Liver (tissue), 9 donors: Measurements from ENCODE around the gene DIPK1A. TPM values are rescaled to one million over a fixed set of nuclear protein-coding genes. Genes with fewer than 3 reads are reported as not detected.

Source experiments
- DNase-seq: peaks from one replicate; pipeline ENCODE4 v3.0.0-alpha.2; 2017; ENCODE audit warnings: low spot score
- H3K27ac ChIP-seq, 2 donors: one replicate each; pipeline ENCODE4 v1.7.0; 2013; ENCODE audit warnings: inconsistent platforms in 2 of 2, low read length in 2 of 2, control low read depth in 1 of 2, low read depth in 1 of 2, mild to moderate bottlenecking in 1 of 2
- H3K27me3 ChIP-seq, 4 donors: one replicate each; pipeline versions ENCODE4 v1.6.1 to v1.7.0; 2013; ENCODE audit warnings: low read length in 3 of 4, inconsistent platforms in 1 of 4, mild to moderate bottlenecking in 1 of 4, moderate library complexity in 1 of 4; ENCODE audit not compliant: control insufficient read depth in 4 of 4, insufficient read depth in 4 of 4
- H3K36me3 ChIP-seq, 4 donors: one replicate each; pipeline versions ENCODE4 v1.6.1 to v1.7.0; 2013; ENCODE audit warnings: low read length in 3 of 4, mild to moderate bottlenecking in 3 of 4, low read depth in 1 of 4, moderate library complexity in 1 of 4; ENCODE audit not compliant: control insufficient read depth in 4 of 4, insufficient read depth in 3 of 4
- H3K4me1 ChIP-seq, 4 donors: one replicate each; pipeline versions ENCODE4 v1.6.1 to v1.7.0; 2013; ENCODE audit warnings: low read length in 3 of 4, mild to moderate bottlenecking in 3 of 4, moderate library complexity in 1 of 4; ENCODE audit not compliant: control insufficient read depth in 4 of 4, insufficient read depth in 4 of 4
- H3K4me3 ChIP-seq, 3 donors: one replicate each; pipeline versions ENCODE4 v1.6.1 to v1.7.0; 2013; ENCODE audit warnings: low read length in 3 of 3, control low read depth in 1 of 3, low read depth in 1 of 3, mild to moderate bottlenecking in 1 of 3
- H3K9ac ChIP-seq, 2 donors: one replicate each; pipeline ENCODE4 v1.7.0; 2013; ENCODE audit warnings: low read length in 2 of 2, mild to moderate bottlenecking in 2 of 2, moderate library complexity in 2 of 2, control low read depth in 1 of 2, low read depth in 1 of 2
- H3K9me3 ChIP-seq, 4 donors: one replicate each; pipeline versions ENCODE4 v1.6.1 to v1.7.0; 2013; ENCODE audit warnings: low read length in 3 of 4; ENCODE audit not compliant: control insufficient read depth in 4 of 4
- EGR1 ChIP-seq, 2 donors: IDR thresholded peaks; 2 replicates each; pipeline ENCODE4 v1.6.1; 2016 to 2018; ENCODE audit warnings: antibody characterized with exemption in 2 of 2, low read depth in 2 of 2
- FOXA1 ChIP-seq: IDR thresholded peaks from 2 replicates; pipeline ENCODE4 v1.6.1; 2016; ENCODE audit warnings: antibody characterized with exemption
- GABPA ChIP-seq, 2 donors: IDR thresholded peaks in 1 of 2; conservative IDR thresholded peaks in 1 of 2; 2 replicates each; pipeline ENCODE4 v1.6.1; 2016; ENCODE audit warnings: antibody characterized with exemption in 2 of 2, mild to moderate bottlenecking in 1 of 2, moderate library complexity in 1 of 2
- HNF4A ChIP-seq, 2 donors: conservative IDR thresholded peaks; 2 replicates each; pipeline ENCODE4 v1.6.1; 2016; ENCODE audit warnings: antibody characterized with exemption in 2 of 2, mild to moderate bottlenecking in 2 of 2
- HNF4G ChIP-seq: IDR thresholded peaks from 2 replicates; pipeline ENCODE4 v1.6.1; 2016; ENCODE audit warnings: antibody characterized with exemption
- JUND ChIP-seq, 2 donors: IDR thresholded peaks; 2 replicates each; pipeline ENCODE4 v1.6.1; 2016; ENCODE audit warnings: antibody characterized with exemption in 2 of 2
- RAD21 ChIP-seq, 2 donors: IDR thresholded peaks; 2 replicates each; pipeline ENCODE4 v1.6.1; 2016; ENCODE audit warnings: antibody characterized with exemption in 2 of 2, mild to moderate bottlenecking in 2 of 2
- RXRA ChIP-seq, 2 donors: IDR thresholded peaks; 2 replicates each; pipeline ENCODE4 v1.6.1; 2017 to 2018; ENCODE audit warnings: antibody characterized with exemption in 2 of 2, mild to moderate bottlenecking in 1 of 2
- SP1 ChIP-seq: IDR thresholded peaks from 2 replicates; pipeline ENCODE4 v1.6.1; 2018; ENCODE audit warnings: antibody characterized with exemption, mild to moderate bottlenecking
- TAF1 ChIP-seq: conservative IDR thresholded peaks from 2 replicates; pipeline ENCODE4 v1.6.1; 2016; ENCODE audit warnings: antibody characterized with exemption, mild to moderate bottlenecking
- YY1 ChIP-seq: IDR thresholded peaks from 2 replicates; pipeline ENCODE4 v1.6.1; 2016; ENCODE audit warnings: antibody characterized with exemption, mild to moderate bottlenecking
- WGBS: extraction: QIAGEN DNeasy Blood & Tissue Kit; methylation state at CpG from one replicate; pipeline ENCODE4 v1.1.7; 2013; 5-methylcytosine and 5-hydroxymethylcytosine counted together
- polyA plus RNA-seq, 2 donors: library from polyadenylated mRNA; stranded (reverse) in 1 of 2; unstranded in 1 of 2; fragments of 200-250 nt in 1 of 2; fragments of >200 nt in 1 of 2; fragmentation: Nextera tagmentation in 1 of 2; extraction: Ambion mirVana in 1 of 2; gene quantifications; one replicate each; pipeline versions ENCODE4 v1.2.1 to v1.2.3, GENCODE V29; 2013 to 2015
- total RNA-seq, 2 donors: library from RNA; depleted of rRNA; stranded (reverse); fragments of >200 nt; gene quantifications; one replicate each; pipeline ENCODE4 v1.2.3, GENCODE V29; 2014
- TF ChIP-seq, protein P1 (sequence below): IDR thresholded peaks from 2 replicates; pipeline ENCODE4 v1.6.1; 2016; ENCODE audit warnings: antibody characterized with exemption
- TF ChIP-seq, protein P2 (sequence below): IDR thresholded peaks from 2 replicates; pipeline ENCODE4 v1.6.1; 2016; ENCODE audit warnings: antibody characterized with exemption, mild to moderate bottlenecking
- TF ChIP-seq, protein P3 (sequence below): fragments of 150-350 bp; IDR thresholded peaks from 2 replicates; pipeline ENCODE4 v1.5.1; 2017; ENCODE audit warnings: improper control_type of control experiment, low read depth, low read length; ENCODE audit not compliant: missing input control
- TF ChIP-seq, protein P4 (sequence below): IDR thresholded peaks from 2 replicates; pipeline ENCODE4 v1.6.1; 2016; ENCODE audit warnings: antibody characterized with exemption
- TF ChIP-seq, protein P5 (sequence below): IDR thresholded peaks from 2 replicates; pipeline ENCODE4 v1.6.1; 2016; ENCODE audit warnings: antibody characterized with exemption
- donor health status: healthy.
- donor health status: healthy.
- donor health status: healthy.
- donor health status: healthy.
- donor health status: healthy.

DIPK1A gene
- total and polyA plus RNA-seq, 4 donors = 7.9 to 11.6 (median 10.2) TPM

DNA sequence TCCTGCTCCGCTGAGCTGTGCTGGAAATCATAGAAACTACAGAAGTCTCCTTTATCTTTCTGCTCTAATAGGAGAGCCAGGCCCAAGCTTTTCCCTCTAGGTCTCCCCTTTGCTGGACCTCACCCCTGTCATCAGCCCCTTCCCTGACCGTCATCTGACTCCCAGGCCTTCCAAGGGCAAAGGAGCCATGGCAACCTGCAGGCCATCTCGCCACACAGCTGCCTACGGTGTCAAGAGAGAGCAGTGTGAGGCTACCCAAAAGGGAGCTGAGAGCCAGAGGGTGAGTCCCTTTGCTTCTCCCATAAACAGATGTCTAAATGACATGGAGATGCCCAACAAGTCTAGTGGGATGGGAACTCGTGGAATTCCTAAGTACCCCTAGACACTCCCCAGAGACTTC lies 37.6 kb upstream of the DIPK1A start:
- H3K4me3 ChIP-seq = no peak overlapping the region
- H3K27ac ChIP-seq = no peak overlapping the region
- H3K9me3 ChIP-seq = no peaks in the 10 kb centered on the region
- no peak for TF ChIP-seq GABPA (IDR thresholded peaks at IDR 0.05 in 1 of 2, conservative IDR thresholded peaks at IDR 0.05 in 1 of 2)
- no peak for TF ChIP-seq HNF4A (conservative IDR thresholded peaks at IDR 0.05)
- TF ChIP-seq, protein P1, sequence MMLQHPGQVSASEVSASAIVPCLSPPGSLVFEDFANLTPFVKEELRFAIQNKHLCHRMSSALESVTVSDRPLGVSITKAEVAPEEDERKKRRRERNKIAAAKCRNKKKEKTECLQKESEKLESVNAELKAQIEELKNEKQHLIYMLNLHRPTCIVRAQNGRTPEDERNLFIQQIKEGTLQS = no peak
- TF ChIP-seq YY1 = no peak
- no peak for TF ChIP-seq RAD21 (IDR thresholded peaks at IDR 0.05)
- TF ChIP-seq JUND (IDR thresholded peaks at IDR 0.05) = no peak
- TF ChIP-seq, protein P2, sequence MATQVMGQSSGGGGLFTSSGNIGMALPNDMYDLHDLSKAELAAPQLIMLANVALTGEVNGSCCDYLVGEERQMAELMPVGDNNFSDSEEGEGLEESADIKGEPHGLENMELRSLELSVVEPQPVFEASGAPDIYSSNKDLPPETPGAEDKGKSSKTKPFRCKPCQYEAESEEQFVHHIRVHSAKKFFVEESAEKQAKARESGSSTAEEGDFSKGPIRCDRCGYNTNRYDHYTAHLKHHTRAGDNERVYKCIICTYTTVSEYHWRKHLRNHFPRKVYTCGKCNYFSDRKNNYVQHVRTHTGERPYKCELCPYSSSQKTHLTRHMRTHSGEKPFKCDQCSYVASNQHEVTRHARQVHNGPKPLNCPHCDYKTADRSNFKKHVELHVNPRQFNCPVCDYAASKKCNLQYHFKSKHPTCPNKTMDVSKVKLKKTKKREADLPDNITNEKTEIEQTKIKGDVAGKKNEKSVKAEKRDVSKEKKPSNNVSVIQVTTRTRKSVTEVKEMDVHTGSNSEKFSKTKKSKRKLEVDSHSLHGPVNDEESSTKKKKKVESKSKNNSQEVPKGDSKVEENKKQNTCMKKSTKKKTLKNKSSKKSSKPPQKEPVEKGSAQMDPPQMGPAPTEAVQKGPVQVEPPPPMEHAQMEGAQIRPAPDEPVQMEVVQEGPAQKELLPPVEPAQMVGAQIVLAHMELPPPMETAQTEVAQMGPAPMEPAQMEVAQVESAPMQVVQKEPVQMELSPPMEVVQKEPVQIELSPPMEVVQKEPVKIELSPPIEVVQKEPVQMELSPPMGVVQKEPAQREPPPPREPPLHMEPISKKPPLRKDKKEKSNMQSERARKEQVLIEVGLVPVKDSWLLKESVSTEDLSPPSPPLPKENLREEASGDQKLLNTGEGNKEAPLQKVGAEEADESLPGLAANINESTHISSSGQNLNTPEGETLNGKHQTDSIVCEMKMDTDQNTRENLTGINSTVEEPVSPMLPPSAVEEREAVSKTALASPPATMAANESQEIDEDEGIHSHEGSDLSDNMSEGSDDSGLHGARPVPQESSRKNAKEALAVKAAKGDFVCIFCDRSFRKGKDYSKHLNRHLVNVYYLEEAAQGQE = no peak
- TF ChIP-seq HNF4G = no peak
- no peak for TF ChIP-seq TAF1
- TF ChIP-seq RXRA (IDR thresholded peaks at IDR 0.05) = no peak
- TF ChIP-seq, protein P3, sequence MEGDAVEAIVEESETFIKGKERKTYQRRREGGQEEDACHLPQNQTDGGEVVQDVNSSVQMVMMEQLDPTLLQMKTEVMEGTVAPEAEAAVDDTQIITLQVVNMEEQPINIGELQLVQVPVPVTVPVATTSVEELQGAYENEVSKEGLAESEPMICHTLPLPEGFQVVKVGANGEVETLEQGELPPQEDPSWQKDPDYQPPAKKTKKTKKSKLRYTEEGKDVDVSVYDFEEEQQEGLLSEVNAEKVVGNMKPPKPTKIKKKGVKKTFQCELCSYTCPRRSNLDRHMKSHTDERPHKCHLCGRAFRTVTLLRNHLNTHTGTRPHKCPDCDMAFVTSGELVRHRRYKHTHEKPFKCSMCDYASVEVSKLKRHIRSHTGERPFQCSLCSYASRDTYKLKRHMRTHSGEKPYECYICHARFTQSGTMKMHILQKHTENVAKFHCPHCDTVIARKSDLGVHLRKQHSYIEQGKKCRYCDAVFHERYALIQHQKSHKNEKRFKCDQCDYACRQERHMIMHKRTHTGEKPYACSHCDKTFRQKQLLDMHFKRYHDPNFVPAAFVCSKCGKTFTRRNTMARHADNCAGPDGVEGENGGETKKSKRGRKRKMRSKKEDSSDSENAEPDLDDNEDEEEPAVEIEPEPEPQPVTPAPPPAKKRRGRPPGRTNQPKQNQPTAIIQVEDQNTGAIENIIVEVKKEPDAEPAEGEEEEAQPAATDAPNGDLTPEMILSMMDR = no peak
- TF ChIP-seq, protein P4, sequence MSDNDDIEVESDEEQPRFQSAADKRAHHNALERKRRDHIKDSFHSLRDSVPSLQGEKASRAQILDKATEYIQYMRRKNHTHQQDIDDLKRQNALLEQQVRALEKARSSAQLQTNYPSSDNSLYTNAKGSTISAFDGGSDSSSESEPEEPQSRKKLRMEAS = no peak
- TF ChIP-seq FOXA1 = no peak
- no peak for TF ChIP-seq EGR1 (IDR thresholded peaks at IDR 0.05; ENCODE audit: low read depth in 2 of 2)
- TF ChIP-seq, protein P5, sequence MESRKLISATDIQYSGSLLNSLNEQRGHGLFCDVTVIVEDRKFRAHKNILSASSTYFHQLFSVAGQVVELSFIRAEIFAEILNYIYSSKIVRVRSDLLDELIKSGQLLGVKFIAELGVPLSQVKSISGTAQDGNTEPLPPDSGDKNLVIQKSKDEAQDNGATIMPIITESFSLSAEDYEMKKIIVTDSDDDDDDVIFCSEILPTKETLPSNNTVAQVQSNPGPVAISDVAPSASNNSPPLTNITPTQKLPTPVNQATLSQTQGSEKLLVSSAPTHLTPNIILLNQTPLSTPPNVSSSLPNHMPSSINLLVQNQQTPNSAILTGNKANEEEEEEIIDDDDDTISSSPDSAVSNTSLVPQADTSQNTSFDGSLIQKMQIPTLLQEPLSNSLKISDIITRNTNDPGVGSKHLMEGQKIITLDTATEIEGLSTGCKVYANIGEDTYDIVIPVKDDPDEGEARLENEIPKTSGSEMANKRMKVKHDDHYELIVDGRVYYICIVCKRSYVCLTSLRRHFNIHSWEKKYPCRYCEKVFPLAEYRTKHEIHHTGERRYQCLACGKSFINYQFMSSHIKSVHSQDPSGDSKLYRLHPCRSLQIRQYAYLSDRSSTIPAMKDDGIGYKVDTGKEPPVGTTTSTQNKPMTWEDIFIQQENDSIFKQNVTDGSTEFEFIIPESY = no peak
- TF ChIP-seq SP1 = no peak
- no peaks in the 10 kb centered on the region for H3K36me3 ChIP-seq
- H3K4me1 ChIP-seq = peaks cover 0 to 3% (median 0%) of the 10 kb centered on the region in 4 donors
- DNase-seq = no peak
- 96% methylated on average over 5 of the region's 5 CpGs for WGBS
- H3K27me3 ChIP-seq = no peaks in the 10 kb centered on the region
- no peak overlapping the region for H3K9ac ChIP-seq
